Measurements from ENCODE around the gene RPL9.

DNA sequence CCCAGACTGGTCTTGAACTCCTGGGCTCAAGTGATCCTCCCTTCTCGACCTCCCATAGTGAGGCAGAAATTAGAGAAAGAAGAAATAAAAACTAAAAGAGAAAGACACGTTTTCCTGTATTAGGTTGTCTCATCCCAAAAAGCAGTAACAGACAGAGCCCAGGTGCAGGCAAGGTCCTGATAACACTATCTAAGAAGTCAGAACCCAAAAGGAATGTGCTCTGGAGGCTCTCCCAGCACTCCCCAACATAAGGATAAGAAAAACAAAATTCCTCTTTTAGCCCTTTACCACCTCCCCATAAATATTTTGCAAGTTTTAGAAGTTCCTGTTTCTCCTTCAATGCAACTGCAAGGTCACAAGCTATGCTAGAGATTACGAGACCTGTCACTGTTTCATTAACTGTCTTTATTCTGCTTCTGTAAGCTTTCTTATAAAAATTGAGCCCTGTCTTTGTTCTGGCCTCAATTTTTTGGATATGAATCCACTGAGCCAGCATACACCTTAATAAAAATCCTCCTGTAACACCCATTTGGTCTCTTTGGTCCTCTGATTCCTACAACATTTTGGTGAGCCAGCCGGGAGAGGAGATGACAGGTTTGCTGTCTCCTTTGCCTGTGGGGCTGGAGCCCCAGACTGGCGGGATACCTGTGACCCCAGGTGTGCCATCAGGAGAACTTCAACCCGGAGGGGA is 26.0 kb upstream of the RPL9 start:
- no peak for TF ChIP-seq ZNF274 (IDR thresholded peaks at IDR 0.05; ENCODE audit: low read depth, low read length)
- no peak for TF ChIP-seq YY1 (IDR thresholded peaks at IDR 0.05; ENCODE audit: insufficient read depth, insufficient read length)

Measured in NT2/D1 (cell line).